ENCODE results near the gene DAGLB.

Gene DAGLB

DNA sequence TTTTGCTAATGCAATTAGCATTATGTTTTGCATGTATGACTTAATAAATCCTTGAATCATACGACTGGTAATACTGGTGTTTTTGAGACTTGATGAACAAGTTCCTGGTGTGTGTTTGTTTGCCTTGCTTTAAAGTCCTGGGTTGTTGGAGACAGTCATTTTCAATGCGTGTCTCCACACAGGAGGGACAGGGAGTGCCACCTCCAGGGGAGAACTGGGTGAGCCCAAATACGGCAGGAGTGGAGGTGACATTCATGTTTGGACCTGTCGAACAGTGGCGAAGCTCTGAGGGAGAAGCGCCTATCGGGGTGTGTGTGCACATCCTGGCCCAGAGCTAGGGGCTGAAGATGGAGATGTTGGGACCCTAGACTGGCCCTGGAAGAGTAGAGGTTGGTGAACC, 43.8 kb downstream of the DAGLB start:
- H3K4me2 ChIP-seq (ENCODE audit: low read length) = no peak overlapping the region
- no peaks in the 10 kb centered on the region for H3K9me2 ChIP-seq (ENCODE audit: low read depth, low read length)
- H3K4me3 ChIP-seq (ENCODE audit: low read depth, low read length, poor library complexity, severe bottlenecking) = no peak overlapping the region
- H4K20me1 ChIP-seq (ENCODE audit: insufficient read depth, low read length) = no peaks in the 10 kb centered on the region
- no peaks in the 10 kb centered on the region for H3K9me3 ChIP-seq (ENCODE audit: low read length)
- H3K79me2 ChIP-seq (ENCODE audit: insufficient read depth, low read length) = peaks cover 5% of the 10 kb centered on the region; the same call in 1 of the 2 replicates
- peaks cover 90% of the 10 kb centered on the region for H3K36me3 ChIP-seq (ENCODE audit: insufficient read depth, low read length)
- H3K27me3 ChIP-seq (ENCODE audit: insufficient read depth, low read length) = no peaks in the 10 kb centered on the region
- no peak overlapping the region for H3K27ac ChIP-seq (ENCODE audit: low read depth, low read length, poor library complexity, severe bottlenecking)
- TF ChIP-seq, protein P1, sequence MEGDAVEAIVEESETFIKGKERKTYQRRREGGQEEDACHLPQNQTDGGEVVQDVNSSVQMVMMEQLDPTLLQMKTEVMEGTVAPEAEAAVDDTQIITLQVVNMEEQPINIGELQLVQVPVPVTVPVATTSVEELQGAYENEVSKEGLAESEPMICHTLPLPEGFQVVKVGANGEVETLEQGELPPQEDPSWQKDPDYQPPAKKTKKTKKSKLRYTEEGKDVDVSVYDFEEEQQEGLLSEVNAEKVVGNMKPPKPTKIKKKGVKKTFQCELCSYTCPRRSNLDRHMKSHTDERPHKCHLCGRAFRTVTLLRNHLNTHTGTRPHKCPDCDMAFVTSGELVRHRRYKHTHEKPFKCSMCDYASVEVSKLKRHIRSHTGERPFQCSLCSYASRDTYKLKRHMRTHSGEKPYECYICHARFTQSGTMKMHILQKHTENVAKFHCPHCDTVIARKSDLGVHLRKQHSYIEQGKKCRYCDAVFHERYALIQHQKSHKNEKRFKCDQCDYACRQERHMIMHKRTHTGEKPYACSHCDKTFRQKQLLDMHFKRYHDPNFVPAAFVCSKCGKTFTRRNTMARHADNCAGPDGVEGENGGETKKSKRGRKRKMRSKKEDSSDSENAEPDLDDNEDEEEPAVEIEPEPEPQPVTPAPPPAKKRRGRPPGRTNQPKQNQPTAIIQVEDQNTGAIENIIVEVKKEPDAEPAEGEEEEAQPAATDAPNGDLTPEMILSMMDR (IDR thresholded peaks at IDR 0.05; ENCODE audit: low read length) = no peak
- TF ChIP-seq EZH2 (IDR thresholded peaks at IDR 0.05; ENCODE audit: borderline replicate concordance, low read length) = no peak
- H3F3A ChIP-seq (ENCODE audit: insufficient read depth, low read length) = peaks cover 4% of the 10 kb centered on the region; the same call in 1 of the 2 replicates
- no peak overlapping the region for H2AFZ ChIP-seq (ENCODE audit: low read length)
- no peaks in the 10 kb centered on the region for H3K4me1 ChIP-seq (ENCODE audit: insufficient read depth, low read length, severe bottlenecking)
- H3K9ac ChIP-seq (ENCODE audit: low read length) = no peak overlapping the region

DNA sequence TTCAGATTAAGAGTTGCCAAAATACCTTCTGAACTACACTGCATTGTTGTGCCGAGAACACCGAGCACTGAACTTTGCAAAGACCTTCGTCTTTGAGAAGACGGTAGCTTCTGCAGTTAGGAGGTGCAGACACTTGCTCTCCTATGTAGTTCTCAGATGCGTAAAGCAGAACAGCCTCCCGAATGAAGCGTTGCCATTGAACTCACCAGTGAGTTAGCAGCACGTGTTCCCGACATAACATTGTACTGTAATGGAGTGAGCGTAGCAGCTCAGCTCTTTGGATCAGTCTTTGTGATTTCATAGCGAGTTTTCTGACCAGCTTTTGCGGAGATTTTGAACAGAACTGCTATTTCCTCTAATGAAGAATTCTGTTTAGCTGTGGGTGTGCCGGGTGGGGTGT, 45.0 kb downstream of the DAGLB start:
- H3K9ac ChIP-seq (ENCODE audit: low read length) = no peak overlapping the region
- H3K27ac ChIP-seq (ENCODE audit: low read depth, low read length, poor library complexity, severe bottlenecking) = no peak overlapping the region
- no peaks in the 10 kb centered on the region for H3K27me3 ChIP-seq (ENCODE audit: insufficient read depth, low read length)
- peaks cover 4% of the 10 kb centered on the region; the same call in 1 of the 2 replicates for H3F3A ChIP-seq (ENCODE audit: insufficient read depth, low read length)
- H3K9me3 ChIP-seq (ENCODE audit: low read length) = no peaks in the 10 kb centered on the region
- no peak overlapping the region for H2AFZ ChIP-seq (ENCODE audit: low read length)
- H3K79me2 ChIP-seq (ENCODE audit: insufficient read depth, low read length) = peaks cover 15% of the 10 kb centered on the region; the same call in 1 of the 2 replicates
- no peaks in the 10 kb centered on the region for H3K4me1 ChIP-seq (ENCODE audit: insufficient read depth, low read length, severe bottlenecking)
- no peak overlapping the region for H3K4me3 ChIP-seq (ENCODE audit: low read depth, low read length, poor library complexity, severe bottlenecking)
- no peak overlapping the region for H3K4me2 ChIP-seq (ENCODE audit: low read length)
- no peak for TF ChIP-seq EZH2 (IDR thresholded peaks at IDR 0.05; ENCODE audit: borderline replicate concordance, low read length)
- TF ChIP-seq, protein P1 (IDR thresholded peaks at IDR 0.05; ENCODE audit: low read length) = no peak
- H4K20me1 ChIP-seq (ENCODE audit: insufficient read depth, low read length) = no peaks in the 10 kb centered on the region
- no peaks in the 10 kb centered on the region for H3K9me2 ChIP-seq (ENCODE audit: low read depth, low read length)
- H3K36me3 ChIP-seq (ENCODE audit: insufficient read depth, low read length) = peaks cover 92% of the 10 kb centered on the region

DNA sequence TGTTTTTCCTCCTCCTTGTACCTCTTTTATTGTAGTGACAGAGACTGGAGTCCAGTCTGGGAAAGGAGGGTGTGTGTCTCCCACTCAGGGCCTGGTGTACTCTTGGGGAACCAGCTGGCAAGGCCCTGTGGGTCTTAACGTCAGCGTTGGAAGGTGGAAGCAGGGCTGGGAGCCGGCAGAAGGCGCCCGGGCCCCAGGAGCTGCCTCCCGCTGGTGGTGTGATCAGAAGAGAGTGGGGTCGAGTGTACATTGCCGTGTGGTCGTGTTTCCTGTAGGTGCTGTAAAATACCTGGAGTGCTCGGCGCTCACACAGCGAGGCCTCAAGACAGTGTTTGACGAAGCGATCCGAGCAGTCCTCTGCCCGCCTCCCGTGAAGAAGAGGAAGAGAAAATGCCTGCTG, 45.7 kb downstream of the DAGLB start:
- no peaks in the 10 kb centered on the region for H4K20me1 ChIP-seq (ENCODE audit: insufficient read depth, low read length)
- peaks cover 4% of the 10 kb centered on the region; the same call in 1 of the 2 replicates for H3F3A ChIP-seq (ENCODE audit: insufficient read depth, low read length)

More for the DNA sequence above, 45.7 kb downstream of the DAGLB start:
- Histone ChIP-seq H3K36me3 (ENCODE audit: insufficient read depth, low read length) (peaks cover 87% of the 10 kb centered on the region), H3K27ac (ENCODE audit: low read depth, low read length, poor library complexity, severe bottlenecking) (no peak overlapping the region), H3K79me2 (ENCODE audit: insufficient read depth, low read length) (peaks cover 18% of the 10 kb centered on the region; the same call in 1 of the 2 replicates), H3K4me3 (ENCODE audit: low read depth, low read length, poor library complexity, severe bottlenecking) (no peak overlapping the region), H2AFZ (ENCODE audit: low read length) (no peak overlapping the region), H3K4me1 (ENCODE audit: insufficient read depth, low read length, severe bottlenecking) (no peaks in the 10 kb centered on the region), H3K9me3 (ENCODE audit: low read length) (no peaks in the 10 kb centered on the region), H3K9me2 (ENCODE audit: low read depth, low read length) (no peaks in the 10 kb centered on the region), H3K4me2 (ENCODE audit: low read length) (no peak overlapping the region), H3K9ac (ENCODE audit: low read length) (no peak overlapping the region), H3K27me3 (ENCODE audit: insufficient read depth, low read length) (no peaks in the 10 kb centered on the region)
- no peak for TF ChIP-seq EZH2 (IDR thresholded peaks at IDR 0.05; ENCODE audit: borderline replicate concordance, low read length)
- TF ChIP-seq, protein P1 (IDR thresholded peaks at IDR 0.05; ENCODE audit: low read length) = no peak

Measured in OCI-LY1 (cell line).